Measurements from ENCODE around the gene WHRN.
A peak's percentile ranks its signal among the peaks of the same experiment; 100 is the strongest.

The WHRN gene

DNA sequence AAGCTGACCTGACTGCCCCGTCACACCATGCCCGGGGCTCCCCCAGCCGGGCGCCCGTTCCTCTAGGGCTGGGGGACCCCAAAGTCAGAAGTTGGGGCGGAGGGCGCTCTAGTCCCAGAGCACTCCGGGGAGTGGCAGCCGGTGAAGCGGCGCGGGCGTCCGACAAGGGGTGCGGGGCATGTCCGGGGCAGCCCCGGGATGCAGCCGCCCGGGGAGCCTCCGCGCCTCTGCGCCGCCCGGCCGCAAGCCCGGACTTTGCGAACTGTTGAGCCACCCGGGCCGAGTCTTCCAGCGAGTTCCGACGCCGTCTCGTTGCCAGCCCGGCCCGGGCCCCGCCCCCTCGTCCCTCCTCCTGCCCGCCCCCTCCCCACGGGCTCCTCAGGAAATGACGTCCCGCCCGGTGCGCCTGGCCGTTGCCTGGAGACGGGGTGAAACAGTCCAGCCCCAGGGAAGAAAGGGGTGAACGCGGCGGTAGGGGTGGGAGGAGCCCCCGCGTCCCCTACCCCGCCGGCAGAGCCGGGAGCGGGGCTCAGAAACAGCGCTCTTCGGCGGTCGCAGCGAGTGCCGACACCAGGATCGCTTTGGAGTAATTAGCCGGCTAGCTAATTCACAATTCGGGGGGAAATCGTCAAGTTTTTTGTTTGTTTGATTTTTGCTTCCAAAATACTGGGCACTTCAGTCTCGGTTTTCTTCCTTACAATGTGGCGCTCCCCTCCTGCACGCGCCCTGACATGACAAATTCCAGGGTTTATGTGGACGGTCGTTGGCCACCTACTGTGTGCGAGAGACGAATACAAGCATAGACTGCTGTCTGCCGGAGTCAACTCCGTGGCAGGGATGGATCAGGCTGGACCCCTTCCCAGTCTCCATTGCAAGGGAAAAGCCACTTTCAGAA, at the start of gene WHRN:
WHRN (minus strand) TSS at position 287 of the 895 bp plus-strand sequence. CDS start 672 bp downstream, outside the sequence.
- DNase-seq = peak; percentile 95

GRCh38 chr9:114553202-114553601, 47.9 kb upstream of the WHRN start:
- DNase-seq = no peak

DNA sequence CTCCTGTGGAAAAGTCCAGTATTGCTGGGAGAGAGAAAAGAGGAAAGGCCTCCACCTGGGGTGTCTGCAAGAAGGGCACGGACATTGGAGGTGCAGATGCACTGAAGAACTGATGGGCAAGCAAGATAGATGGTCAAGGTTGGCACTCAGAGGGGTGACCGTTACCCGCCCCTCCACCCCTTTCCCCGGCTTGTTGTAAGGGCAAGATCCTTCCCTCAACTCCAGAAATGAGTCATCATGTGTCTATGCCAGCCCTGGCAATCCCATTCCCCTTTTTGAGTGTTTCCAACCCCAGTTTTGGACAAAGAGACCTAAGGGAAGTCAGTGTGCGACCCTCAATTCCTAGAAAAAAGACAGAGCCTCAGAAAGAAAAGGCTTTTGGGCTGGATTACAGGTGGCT, 47.4 kb upstream of the WHRN start:
- DNase-seq = no peak

- no peak for DNase-seq
These were observed 46.7 kb upstream of the WHRN start for GRCh38 chr9:114551750-114552685.

GRCh38 chr9:114549697-114550330, 44.5 kb upstream of the WHRN start:
- no peak for DNase-seq

DNA sequence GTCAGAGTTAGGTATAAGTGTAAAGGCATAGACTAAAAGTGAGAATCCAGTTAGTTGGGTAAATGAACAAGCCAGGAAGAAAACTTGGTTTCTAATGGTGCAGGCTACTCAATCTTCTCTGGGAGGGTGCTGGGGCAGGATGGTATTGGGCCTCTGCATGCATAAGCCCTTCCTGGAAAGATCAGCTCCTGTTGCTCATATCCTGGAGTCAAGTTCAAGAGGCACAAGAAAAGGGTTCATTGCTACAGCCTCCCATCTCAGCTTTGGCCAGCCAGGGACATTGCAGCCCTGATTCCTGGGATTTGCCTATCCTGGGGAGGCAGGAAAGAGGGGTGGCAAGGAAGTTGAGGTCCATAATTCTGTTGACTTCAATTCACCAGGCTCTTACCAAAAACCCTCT, 41.6 kb upstream of the WHRN start:
- no peak for DNase-seq

DNA sequence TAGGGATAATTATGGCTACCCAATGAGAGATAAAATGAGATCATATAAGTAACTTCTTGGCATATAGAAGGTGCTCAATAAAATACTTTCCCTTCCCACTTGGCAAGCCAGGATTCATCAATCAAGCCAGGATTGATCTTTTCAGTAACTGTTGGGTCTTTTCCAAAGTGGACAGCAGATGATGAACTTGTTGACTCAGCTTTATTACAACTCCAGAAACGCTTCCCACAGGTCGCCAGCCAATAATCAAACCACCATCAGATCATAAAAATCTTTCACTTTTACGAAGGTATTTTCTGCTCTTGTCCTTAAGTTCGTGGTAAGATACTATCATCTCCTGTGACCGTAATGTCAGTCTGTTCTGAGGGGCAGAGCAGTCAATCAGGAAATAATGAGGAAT, 39.8 kb upstream of the WHRN start:
- DNase-seq = no peak

- no peak for DNase-seq
These were observed 34.6 kb upstream of the WHRN start for GRCh38 chr9:114539701-114540380.

- peak; percentile 43 for DNase-seq
These were observed 33.0 kb upstream of the WHRN start for GRCh38 chr9:114538241-114538640.

DNA sequence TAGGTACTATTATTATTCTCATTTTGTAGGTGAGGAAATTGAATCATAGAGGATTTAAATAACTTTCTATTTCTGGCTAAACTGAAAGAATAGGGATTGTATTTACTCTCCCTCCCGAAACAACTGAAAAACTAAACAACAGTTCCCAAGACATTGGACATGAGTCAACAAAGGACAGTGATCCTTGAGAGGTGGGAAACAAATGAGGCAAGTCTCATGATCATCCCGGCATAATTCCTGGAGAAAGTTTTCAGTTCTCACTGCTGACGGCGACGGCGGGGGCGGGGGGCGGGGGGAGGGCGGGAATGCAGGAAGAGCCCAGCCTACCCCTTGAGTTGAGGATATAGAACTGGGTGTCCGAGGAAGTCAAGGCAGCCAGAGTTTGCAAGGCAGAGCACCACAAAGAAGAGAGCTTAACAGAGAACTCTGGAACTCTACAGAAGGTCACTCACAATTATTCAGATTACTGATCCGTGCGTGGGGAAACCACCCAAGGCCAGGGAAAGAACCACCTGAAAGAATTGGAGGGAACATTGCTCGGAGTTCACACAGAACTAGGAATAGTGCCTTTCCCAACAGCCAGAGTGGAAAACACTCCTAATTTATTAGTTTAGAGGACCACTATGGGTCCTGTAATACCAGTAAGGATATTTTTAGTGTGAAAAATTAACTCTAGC, 27.4 kb upstream of the WHRN start:
- no peak for DNase-seq

DNA sequence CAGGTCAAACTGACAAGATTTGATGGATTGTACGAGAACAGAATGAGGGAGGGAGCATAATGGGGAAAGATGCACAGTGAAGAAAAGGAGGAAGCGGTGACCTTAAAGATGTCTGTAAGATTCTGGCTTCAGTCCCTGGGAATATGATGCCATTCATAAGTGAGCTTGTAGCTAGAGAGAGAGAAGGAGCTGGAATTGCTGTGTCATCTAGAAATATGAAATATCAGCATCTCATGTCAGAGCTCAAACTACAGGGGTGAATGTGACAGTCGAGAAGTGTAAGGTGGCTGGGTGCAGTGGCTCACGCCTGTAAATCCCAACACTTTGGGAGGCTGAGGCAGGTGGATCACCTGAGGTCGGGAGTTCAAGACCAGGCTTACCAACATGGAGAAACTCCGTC, 24.0 kb upstream of the WHRN start:
- no peak for DNase-seq

GRCh38 chr9:114526807-114527206, 21.5 kb upstream of the WHRN start:
- no peak for DNase-seq

DNA sequence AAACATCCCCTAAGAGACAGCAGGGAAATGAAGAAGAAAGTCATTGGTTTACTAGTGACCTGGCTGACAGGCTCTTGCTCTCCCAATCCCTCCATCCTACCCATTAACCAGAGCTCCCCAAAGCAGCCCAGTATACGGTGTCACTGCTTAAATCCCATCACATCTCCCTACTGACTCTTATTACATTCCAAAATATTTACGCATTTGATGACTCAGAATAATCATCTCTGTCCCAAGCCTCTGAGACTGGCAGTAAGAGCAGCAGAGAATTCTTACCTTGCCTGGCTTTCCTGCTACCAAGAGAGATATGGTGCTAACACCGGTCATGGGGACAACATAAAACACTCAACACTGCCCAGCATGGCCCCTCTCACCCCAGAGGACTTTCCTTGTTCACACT, 20.2 kb upstream of the WHRN start:
- no peak for DNase-seq

- no peak for DNase-seq
These were observed 19.0 kb upstream of the WHRN start for GRCh38 chr9:114524247-114524681.

DNA sequence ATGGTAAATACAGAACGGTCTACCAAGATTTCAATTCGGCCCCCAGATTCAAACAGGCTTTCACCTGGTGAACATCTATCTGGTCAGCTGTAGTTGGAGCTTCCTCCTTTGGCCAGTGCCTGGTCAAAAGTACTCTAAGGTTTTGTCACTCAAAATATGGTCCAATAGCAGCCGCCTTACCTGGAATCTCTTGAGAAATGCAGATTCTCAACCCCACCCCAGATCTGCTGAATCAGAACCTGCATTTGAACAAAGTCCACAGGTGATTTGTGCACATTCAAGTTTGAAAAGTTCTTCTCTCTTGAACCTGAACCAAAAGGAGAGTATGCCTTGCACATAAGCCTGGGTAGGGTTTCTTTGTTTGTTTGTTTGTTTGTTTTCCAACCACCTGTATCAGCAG, 17.6 kb upstream of the WHRN start:
- no peak for DNase-seq

DNA sequence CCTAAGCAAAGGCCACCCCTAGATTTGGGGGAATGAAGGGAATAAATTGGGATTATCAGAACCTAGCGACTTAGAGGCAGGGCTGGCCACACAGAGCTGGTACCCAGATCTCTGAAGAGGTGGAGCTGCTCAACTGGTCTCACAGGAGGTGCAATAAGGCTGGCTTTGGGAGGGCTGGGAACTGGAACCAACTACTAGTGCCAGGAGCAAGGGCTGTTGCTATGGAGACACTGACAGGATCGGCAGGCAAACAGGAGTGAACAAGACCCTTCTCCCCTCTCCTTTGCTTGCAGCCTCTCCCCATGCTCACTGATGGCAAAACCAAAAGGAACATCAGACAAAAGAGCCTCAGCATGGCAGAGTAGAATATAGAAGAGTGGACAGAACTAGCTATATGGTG, 17.0 kb upstream of the WHRN start:
- no peak for DNase-seq

DNA sequence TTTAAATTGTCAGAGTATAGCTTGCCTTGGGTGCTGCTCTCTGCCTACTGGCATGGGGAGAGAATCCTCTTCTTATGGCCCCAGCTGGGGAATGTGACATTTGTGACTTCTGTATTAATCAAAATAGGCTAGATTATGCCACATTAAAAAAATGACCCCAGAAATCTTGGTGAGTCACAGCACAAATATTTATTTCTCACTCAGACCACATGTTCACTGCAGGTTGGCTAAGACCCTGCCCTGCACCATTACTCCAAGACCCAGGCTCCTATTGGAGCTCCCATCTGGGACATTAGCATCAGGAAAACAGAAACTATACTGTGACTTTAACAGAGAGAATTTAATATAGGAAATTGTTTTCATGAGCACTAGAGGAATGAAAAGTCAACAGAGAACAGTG, 16.6 kb upstream of the WHRN start:
- no peak for DNase-seq

- DNase-seq = no peak
These were observed 13.3 kb upstream of the WHRN start for GRCh38 chr9:114518599-114519022.

- DNase-seq = no peak
These were observed 12.8 kb upstream of the WHRN start for GRCh38 chr9:114518120-114518519.

GRCh38 chr9:114516913-114517312, 11.6 kb upstream of the WHRN start:
- DNase-seq = no peak

DNA sequence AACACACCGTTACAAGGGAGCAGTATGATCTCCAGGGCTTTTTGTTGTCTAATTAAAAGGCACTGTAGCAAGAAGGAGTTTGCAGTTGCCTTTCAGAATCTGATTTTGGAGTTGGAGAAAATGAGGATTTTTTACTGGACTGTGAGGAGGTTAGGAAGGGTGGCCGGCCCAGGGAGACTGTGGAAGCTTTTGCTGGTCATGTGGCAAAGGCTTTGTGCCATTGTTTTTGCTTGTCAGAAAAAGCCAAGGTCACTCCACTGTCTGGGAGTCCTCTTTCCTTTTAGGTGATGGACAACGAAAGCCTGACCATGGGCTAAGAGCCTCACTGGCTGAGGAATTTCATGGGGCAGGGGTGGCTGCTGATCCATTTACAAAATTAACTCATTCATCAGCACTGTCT, 10.3 kb upstream of the WHRN start:
- no peak for DNase-seq

DNA sequence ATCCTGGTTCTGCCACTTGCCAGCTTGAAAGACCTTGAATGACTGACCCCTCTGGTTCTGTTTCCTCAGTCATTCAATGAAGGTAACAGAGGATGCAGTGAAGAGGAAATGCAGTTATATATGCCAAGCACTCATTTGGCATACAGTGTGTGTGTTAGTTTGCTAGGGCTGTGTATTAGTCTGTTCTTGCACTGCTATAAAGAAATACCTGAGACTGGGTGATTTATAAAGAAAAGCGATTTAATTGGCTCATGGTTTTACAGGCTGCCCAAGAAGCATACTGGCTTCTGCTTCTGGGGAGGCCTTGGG, 8.6 kb upstream of the WHRN start:
- DNase-seq = no peak
